Measurements from ENCODE around the gene RNPEPL1. TPM values are rescaled to one million over a fixed set of nuclear protein-coding genes. Genes with fewer than 3 reads are reported as not detected.

RNPEPL1 gene
- total RNA-seq, 1 donor from 2014 or later: 22.7 TPM

GRCh38 chr2:240586198-240586918 is 18.1 kb downstream of the RNPEPL1 start, which contains the start of gene CAPN10:
Gene CAPN10 (plus strand): TSS chr2:240586734. CDS start chr2:240586912, 178 bp downstream.
- Mint-ChIP-seq H3K9me3 (ENCODE audit: unreplicated experiment) (no peaks in the 10 kb centered on the region), H3K36me3 (ENCODE audit: low read depth, unreplicated experiment) (no peaks in the 10 kb centered on the region), H3K4me3 (ENCODE audit: unreplicated experiment) (peak within 1 kb of the TSS; percentile 97), H3K27ac (ENCODE audit: unreplicated experiment) (peak within 1 kb of the TSS; percentile 74), H3K27me3 (ENCODE audit: low read depth, unreplicated experiment) (no peaks in the 10 kb centered on the region), H3K4me1 (ENCODE audit: low read depth, unreplicated experiment) (peaks cover 37% of the 10 kb centered on the region)
- Histone ChIP-seq H3K4me3 (ENCODE audit: insufficient read depth, low read depth, low read length) (peak within 1 kb of the TSS; percentile 97), H4K20me1 (ENCODE audit: insufficient read depth, low read length) (peaks cover 75% of the 10 kb centered on the region), H3K9me3 (ENCODE audit: insufficient read depth, low read depth, low read length) (no peaks in the 10 kb centered on the region), H3K4me1 (ENCODE audit: insufficient read depth, low read length) (peaks cover 37% of the 10 kb centered on the region), H3K4me2 (ENCODE audit: low read length) (peak within 1 kb of the TSS; percentile 98), H2AFZ (ENCODE audit: low read depth, low read length) (peak within 1 kb of the TSS; percentile 89), H3K27ac (ENCODE audit: low read depth, low read length) (peak within 1 kb of the TSS; percentile 88), H3K36me3 (ENCODE audit: insufficient read depth, low read length) (peaks cover under 1% of the 10 kb centered on the region), H3K9ac (ENCODE audit: low read length) (peak within 1 kb of the TSS; percentile 96), H3K79me2 (ENCODE audit: insufficient read depth, low read length) (peaks cover 81% of the 10 kb centered on the region), H3K27me3 (ENCODE audit: insufficient read depth, low read length) (no peaks in the 10 kb centered on the region)
- FAIRE-seq: no peak
- DNase-seq (ENCODE audit: low read depth): peak; percentile 87
- TF ChIP-seq EZH2 (IDR thresholded peaks at IDR 0.05; ENCODE audit: insufficient read depth, low read length): no peak
- no peak for TF ChIP-seq CTCF (IDR thresholded peaks at IDR 0.05; ENCODE audit: insufficient read depth, low read depth, low read length)

GRCh38 chr2:240586919-240587800 is 18.9 kb downstream of the RNPEPL1 start:
- TF ChIP-seq EZH2 (IDR thresholded peaks at IDR 0.05; ENCODE audit: insufficient read depth, low read length) (no peak), CTCF (IDR thresholded peaks at IDR 0.05; ENCODE audit: insufficient read depth, low read depth, low read length) (peak; percentile 17)
- peak overlapping the region; percentile 97 for H3K4me3 ChIP-seq (ENCODE audit: insufficient read depth, low read depth, low read length)
- peaks cover 4% of the 10 kb centered on the region for H3K36me3 ChIP-seq (ENCODE audit: insufficient read depth, low read length)
- H2AFZ ChIP-seq (ENCODE audit: low read depth, low read length): peak overlapping the region; percentile 64
- peak overlapping the region; percentile 98 for H3K4me2 ChIP-seq (ENCODE audit: low read length)
- H3K27ac ChIP-seq (ENCODE audit: low read depth, low read length): no peak overlapping the region
- Mint-ChIP-seq H3K4me1 (ENCODE audit: low read depth, unreplicated experiment) (peaks cover 39% of the 10 kb centered on the region), H3K27ac (ENCODE audit: unreplicated experiment) (no peak overlapping the region), H3K9me3 (ENCODE audit: unreplicated experiment) (no peaks in the 10 kb centered on the region), H3K36me3 (ENCODE audit: low read depth, unreplicated experiment) (no peaks in the 10 kb centered on the region), H3K27me3 (ENCODE audit: low read depth, unreplicated experiment) (no peaks in the 10 kb centered on the region), H3K4me3 (ENCODE audit: unreplicated experiment) (peak overlapping the region; percentile 89)
- H4K20me1 ChIP-seq (ENCODE audit: insufficient read depth, low read length): peaks cover 79% of the 10 kb centered on the region
- no peaks in the 10 kb centered on the region for H3K27me3 ChIP-seq (ENCODE audit: insufficient read depth, low read length)
- peaks cover 81% of the 10 kb centered on the region for H3K79me2 ChIP-seq (ENCODE audit: insufficient read depth, low read length)
- peaks cover 40% of the 10 kb centered on the region for H3K4me1 ChIP-seq (ENCODE audit: insufficient read depth, low read length)
- DNase-seq (ENCODE audit: low read depth) (no peak), FAIRE-seq (no peak)
- H3K9me3 ChIP-seq (ENCODE audit: insufficient read depth, low read depth, low read length): no peaks in the 10 kb centered on the region
- peak overlapping the region; percentile 96 for H3K9ac ChIP-seq (ENCODE audit: low read length)
